Liver (tissue), 9 donors: ENCODE data around the gene SFXN2. TPM values are rescaled to one million over a fixed set of nuclear protein-coding genes. Genes with fewer than 3 reads are reported as not detected.
A peak's percentile ranks its signal among the peaks of the same experiment; 100 is the strongest.

ENCODE experiments used
- DNase-seq: peaks from one replicate; pipeline ENCODE4 v3.0.0-alpha.2; 2017; ENCODE audit warnings: low spot score
- H3K27ac ChIP-seq, 2 donors: one replicate each; pipeline ENCODE4 v1.7.0; 2013; ENCODE audit warnings: inconsistent platforms in 2 of 2, low read length in 2 of 2, control low read depth in 1 of 2, low read depth in 1 of 2, mild to moderate bottlenecking in 1 of 2
- H3K27me3 ChIP-seq, 4 donors: one replicate each; pipeline versions ENCODE4 v1.6.1 to v1.7.0; 2013; ENCODE audit warnings: low read length in 3 of 4, inconsistent platforms in 1 of 4, mild to moderate bottlenecking in 1 of 4, moderate library complexity in 1 of 4; ENCODE audit not compliant: control insufficient read depth in 4 of 4, insufficient read depth in 4 of 4
- H3K36me3 ChIP-seq, 4 donors: one replicate each; pipeline versions ENCODE4 v1.6.1 to v1.7.0; 2013; ENCODE audit warnings: low read length in 3 of 4, mild to moderate bottlenecking in 3 of 4, low read depth in 1 of 4, moderate library complexity in 1 of 4; ENCODE audit not compliant: control insufficient read depth in 4 of 4, insufficient read depth in 3 of 4
- H3K4me1 ChIP-seq, 4 donors: one replicate each; pipeline versions ENCODE4 v1.6.1 to v1.7.0; 2013; ENCODE audit warnings: low read length in 3 of 4, mild to moderate bottlenecking in 3 of 4, moderate library complexity in 1 of 4; ENCODE audit not compliant: control insufficient read depth in 4 of 4, insufficient read depth in 4 of 4
- H3K4me3 ChIP-seq, 3 donors: one replicate each; pipeline versions ENCODE4 v1.6.1 to v1.7.0; 2013; ENCODE audit warnings: low read length in 3 of 3, control low read depth in 1 of 3, low read depth in 1 of 3, mild to moderate bottlenecking in 1 of 3
- H3K9ac ChIP-seq, 2 donors: one replicate each; pipeline ENCODE4 v1.7.0; 2013; ENCODE audit warnings: low read length in 2 of 2, mild to moderate bottlenecking in 2 of 2, moderate library complexity in 2 of 2, control low read depth in 1 of 2, low read depth in 1 of 2
- H3K9me3 ChIP-seq, 4 donors: one replicate each; pipeline versions ENCODE4 v1.6.1 to v1.7.0; 2013; ENCODE audit warnings: low read length in 3 of 4; ENCODE audit not compliant: control insufficient read depth in 4 of 4
- ATF3 ChIP-seq: IDR thresholded peaks from 2 replicates; pipeline ENCODE4 v1.6.1; 2016; ENCODE audit warnings: antibody characterized with exemption
- CTCF ChIP-seq: fragments of 150-350 bp; IDR thresholded peaks from 2 replicates; pipeline ENCODE4 v1.5.1; 2017; ENCODE audit warnings: improper control_type of control experiment, low read depth, low read length; ENCODE audit not compliant: missing input control
- EGR1 ChIP-seq, 2 donors: IDR thresholded peaks; 2 replicates each; pipeline ENCODE4 v1.6.1; 2016 to 2018; ENCODE audit warnings: antibody characterized with exemption in 2 of 2, low read depth in 2 of 2
- FOXA1 ChIP-seq: IDR thresholded peaks from 2 replicates; pipeline ENCODE4 v1.6.1; 2016; ENCODE audit warnings: antibody characterized with exemption
- FOXA2 ChIP-seq: IDR thresholded peaks from 2 replicates; pipeline ENCODE4 v1.6.1; 2016; ENCODE audit warnings: antibody characterized with exemption
- GABPA ChIP-seq, 2 donors: IDR thresholded peaks in 1 of 2; conservative IDR thresholded peaks in 1 of 2; 2 replicates each; pipeline ENCODE4 v1.6.1; 2016; ENCODE audit warnings: antibody characterized with exemption in 2 of 2, mild to moderate bottlenecking in 1 of 2, moderate library complexity in 1 of 2
- HNF4A ChIP-seq, 2 donors: conservative IDR thresholded peaks; 2 replicates each; pipeline ENCODE4 v1.6.1; 2016; ENCODE audit warnings: antibody characterized with exemption in 2 of 2, mild to moderate bottlenecking in 2 of 2
- HNF4G ChIP-seq: IDR thresholded peaks from 2 replicates; pipeline ENCODE4 v1.6.1; 2016; ENCODE audit warnings: antibody characterized with exemption
- JUND ChIP-seq, 2 donors: IDR thresholded peaks; 2 replicates each; pipeline ENCODE4 v1.6.1; 2016; ENCODE audit warnings: antibody characterized with exemption in 2 of 2
- MAX ChIP-seq: IDR thresholded peaks from 2 replicates; pipeline ENCODE4 v1.6.1; 2016; ENCODE audit warnings: antibody characterized with exemption
- NR2F2 ChIP-seq: IDR thresholded peaks from 2 replicates; pipeline ENCODE4 v1.6.1; 2016; ENCODE audit warnings: antibody characterized with exemption
- RAD21 ChIP-seq, 2 donors: IDR thresholded peaks; 2 replicates each; pipeline ENCODE4 v1.6.1; 2016; ENCODE audit warnings: antibody characterized with exemption in 2 of 2, mild to moderate bottlenecking in 2 of 2
- REST ChIP-seq: IDR thresholded peaks from 2 replicates; pipeline ENCODE4 v1.6.1; 2016; ENCODE audit warnings: antibody characterized with exemption, mild to moderate bottlenecking
- RXRA ChIP-seq, 2 donors: IDR thresholded peaks; 2 replicates each; pipeline ENCODE4 v1.6.1; 2017 to 2018; ENCODE audit warnings: antibody characterized with exemption in 2 of 2, mild to moderate bottlenecking in 1 of 2
- SP1 ChIP-seq: IDR thresholded peaks from 2 replicates; pipeline ENCODE4 v1.6.1; 2018; ENCODE audit warnings: antibody characterized with exemption, mild to moderate bottlenecking
- TAF1 ChIP-seq: conservative IDR thresholded peaks from 2 replicates; pipeline ENCODE4 v1.6.1; 2016; ENCODE audit warnings: antibody characterized with exemption, mild to moderate bottlenecking
- YY1 ChIP-seq: IDR thresholded peaks from 2 replicates; pipeline ENCODE4 v1.6.1; 2016; ENCODE audit warnings: antibody characterized with exemption, mild to moderate bottlenecking
- ZBTB33 ChIP-seq: IDR thresholded peaks from 2 replicates; pipeline ENCODE4 v1.6.1; 2016; ENCODE audit warnings: antibody characterized with exemption
- WGBS: extraction: QIAGEN DNeasy Blood & Tissue Kit; methylation state at CpG from one replicate; pipeline ENCODE4 v1.1.7; 2013; 5-methylcytosine and 5-hydroxymethylcytosine counted together
- polyA plus RNA-seq, 2 donors: library from polyadenylated mRNA; stranded (reverse) in 1 of 2; unstranded in 1 of 2; fragments of 200-250 nt in 1 of 2; fragments of >200 nt in 1 of 2; fragmentation: Nextera tagmentation in 1 of 2; extraction: Ambion mirVana in 1 of 2; gene quantifications; one replicate each; pipeline versions ENCODE4 v1.2.1 to v1.2.3, GENCODE V29; 2013 to 2015
- total RNA-seq, 2 donors: library from RNA; depleted of rRNA; stranded (reverse); fragments of >200 nt; gene quantifications; one replicate each; pipeline ENCODE4 v1.2.3, GENCODE V29; 2014
- donor health status: healthy.
- donor health status: healthy.
- donor health status: healthy.
- donor health status: healthy.
- donor health status: healthy.

The SFXN2 gene
- total and polyA plus RNA-seq, 4 donors, result 6.0 to 22.6 (median 17.7) TPM

- H3K27me3 ChIP-seq, result no peaks in the 10 kb centered on the region
- peak within 1 kb of the TSS; percentile 73 to 98 (median 96) for H3K4me3 ChIP-seq
- H3K4me1 ChIP-seq, result peaks cover 6 to 38% (median 24%) of the 10 kb centered on the region in 4 donors
- H3K9me3 ChIP-seq, result no peaks in the 10 kb centered on the region
- peak within 1 kb of the TSS; percentile 58 to 62 for H3K9ac ChIP-seq
- WGBS, result under 1% methylated on average over 62 of the region's 62 CpGs
- H3K27ac ChIP-seq, result peak within 1 kb of the TSS; percentile 86 to 90
- H3K36me3 ChIP-seq, result no peaks in the 10 kb centered on the region
- TF ChIP-seq RAD21 (IDR thresholded peaks at IDR 0.05) (peak; percentile 15 to 24), NR2F2 (no peak), ZBTB33 (peak; percentile 55), TAF1 (no peak), JUND (IDR thresholded peaks at IDR 0.05) (peak in 1 of 2 donors; percentile 48), HNF4G (no peak), ATF3 (no peak), GABPA (IDR thresholded peaks at IDR 0.05 in 1 of 2, conservative IDR thresholded peaks at IDR 0.05 in 1 of 2) (peak in 1 of 2 donors; percentile 52), MAX (peak; percentile 74), HNF4A (conservative IDR thresholded peaks at IDR 0.05) (no peak), REST (no peak), RXRA (IDR thresholded peaks at IDR 0.05) (peak; percentile 10 to 24), SP1 (peak; percentile 89), FOXA2 (no peak), FOXA1 (peak; percentile 42), EGR1 (IDR thresholded peaks at IDR 0.05; ENCODE audit: low read depth in 2 of 2) (peak; percentile 100), YY1 (peak; percentile 73), CTCF (no peak)
- peak; percentile 93 for DNase-seq
These were observed 419 bp upstream of the SFXN2 start, which contains the start of gene ARL3 for GRCh38 chr10:102713814-102714620. ARL3 (minus strand) TSS chr10:102714397; CDS start chr10:102714275, 122 bp downstream.
